SK-N-MC (cell line): ENCODE results near the gene DAAM2.

Experiments
- EZH2 ChIP-seq: fragments of 200-600 bp; sonication (generic); IDR thresholded peaks from one replicate; pipeline ENCODE4 v1.6.1; 2017; ENCODE audit warnings: antibody characterized with exemption
- POLR2AphosphoS5 ChIP-seq: IDR thresholded peaks from 2 replicates; pipeline ENCODE4 v1.6.1; 2012; ENCODE audit warnings: mild to moderate bottlenecking, low read depth, low read length, borderline replicate concordance

- TF ChIP-seq EZH2 (no peak), POLR2AphosphoS5 (no peak)
Measured at GRCh38 chr6:39812853-39813533, 20.8 kb downstream of the DAAM2 start.
